ENCODE measurements around the gene PRKAR2A.
"Not testable (repeated sequence)": the region's sequence is repeated elsewhere in the genome, so short reads cannot be mapped to it uniquely, and the experiment has no call there.

GRCh38 chr3:48827874-48828273 is 19.8 kb downstream of the PRKAR2A start:
- TF ChIP-seq, protein P1, sequence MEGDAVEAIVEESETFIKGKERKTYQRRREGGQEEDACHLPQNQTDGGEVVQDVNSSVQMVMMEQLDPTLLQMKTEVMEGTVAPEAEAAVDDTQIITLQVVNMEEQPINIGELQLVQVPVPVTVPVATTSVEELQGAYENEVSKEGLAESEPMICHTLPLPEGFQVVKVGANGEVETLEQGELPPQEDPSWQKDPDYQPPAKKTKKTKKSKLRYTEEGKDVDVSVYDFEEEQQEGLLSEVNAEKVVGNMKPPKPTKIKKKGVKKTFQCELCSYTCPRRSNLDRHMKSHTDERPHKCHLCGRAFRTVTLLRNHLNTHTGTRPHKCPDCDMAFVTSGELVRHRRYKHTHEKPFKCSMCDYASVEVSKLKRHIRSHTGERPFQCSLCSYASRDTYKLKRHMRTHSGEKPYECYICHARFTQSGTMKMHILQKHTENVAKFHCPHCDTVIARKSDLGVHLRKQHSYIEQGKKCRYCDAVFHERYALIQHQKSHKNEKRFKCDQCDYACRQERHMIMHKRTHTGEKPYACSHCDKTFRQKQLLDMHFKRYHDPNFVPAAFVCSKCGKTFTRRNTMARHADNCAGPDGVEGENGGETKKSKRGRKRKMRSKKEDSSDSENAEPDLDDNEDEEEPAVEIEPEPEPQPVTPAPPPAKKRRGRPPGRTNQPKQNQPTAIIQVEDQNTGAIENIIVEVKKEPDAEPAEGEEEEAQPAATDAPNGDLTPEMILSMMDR (IDR thresholded peaks at IDR 0.05; ENCODE audit: low read length), result not testable (repeated sequence)
- not testable (repeated sequence) for TF ChIP-seq EZH2 (optimal IDR thresholded peaks at IDR 0.05; ENCODE audit: low read depth, low read length)

Measured in MM.1S (cell line).